Mesenchymal stem cell (in vitro differentiated cells and primary cell): ENCODE results near the gene DOCK3.
"Not testable (repeated sequence)": the region's sequence is repeated elsewhere in the genome, so short reads cannot be mapped to it uniquely, and the experiment has no call there.

Experiments
- DNase-seq: peaks from one replicate; pipeline ENCODE4 v3.0.0-alpha.2; 2013
- H2AFZ ChIP-seq: one replicate; pipeline ENCODE4 v1.6.1; 2013; ENCODE audit warnings: low read depth, mild to moderate bottlenecking, control low read depth, inconsistent platforms, low read length, moderate library complexity
- H2AK5ac ChIP-seq: 2 replicates; pipeline ENCODE4 v1.6.1; 2013; ENCODE audit warnings: low read length, moderate library complexity, mild to moderate bottlenecking, inconsistent platforms; ENCODE audit not compliant: severe bottlenecking
- H2BK120ac ChIP-seq: one replicate; pipeline ENCODE4 v1.6.1; 2013; ENCODE audit warnings: low read depth, mild to moderate bottlenecking, inconsistent platforms, low read length, moderate library complexity
- H2BK12ac ChIP-seq, 2 experiments: one replicate each; pipeline ENCODE4 v1.6.1; 2013; ENCODE audit warnings: inconsistent platforms in 2 of 2, low read length in 2 of 2, mild to moderate bottlenecking in 2 of 2, moderate library complexity in 2 of 2, control low read depth in 1 of 2
- H2BK15ac ChIP-seq: one replicate; pipeline ENCODE4 v1.6.1; 2013; ENCODE audit warnings: mild to moderate bottlenecking, low read depth, inconsistent platforms; ENCODE audit not compliant: poor library complexity, severe bottlenecking
- H2BK5ac ChIP-seq: 2 replicates; pipeline ENCODE4 v1.6.1; 2013; ENCODE audit warnings: low read depth, mild to moderate bottlenecking, low read length, control low read depth, inconsistent platforms; ENCODE audit not compliant: poor library complexity, severe bottlenecking
- H3K14ac ChIP-seq, 2 experiments: one replicate each; pipeline ENCODE4 v1.6.1; 2013; ENCODE audit warnings: inconsistent platforms in 2 of 2, low read length in 2 of 2, control low read depth in 1 of 2, mild to moderate bottlenecking in 1 of 2, moderate library complexity in 1 of 2
- H3K18ac ChIP-seq, 2 experiments: one replicate each; pipeline ENCODE4 v1.6.1; 2013; ENCODE audit warnings: inconsistent platforms in 2 of 2, low read length in 2 of 2, control low read depth in 1 of 2, low read depth in 1 of 2, mild to moderate bottlenecking in 1 of 2
- H3K23ac ChIP-seq, 2 experiments: one replicate each; pipeline ENCODE4 v1.6.1; 2013; ENCODE audit warnings: inconsistent platforms in 2 of 2, low read length in 2 of 2, mild to moderate bottlenecking in 2 of 2, moderate library complexity in 2 of 2, control low read depth in 1 of 2
- H3K27ac ChIP-seq: 2 replicates; pipeline ENCODE4 v1.5.1; 2013; ENCODE audit warnings: mild to moderate bottlenecking, moderate library complexity, low read length, control low read depth, inconsistent platforms; ENCODE audit not compliant: poor library complexity, severe bottlenecking
- H3K27me3 ChIP-seq, 2 experiments: 2 replicates each; pipeline versions ENCODE4 v1.6.1 to v1.7.0; 2013; ENCODE audit warnings: low read length in 2 of 2, mild to moderate bottlenecking in 2 of 2, moderate library complexity in 2 of 2, control low read depth in 1 of 2, inconsistent platforms in 1 of 2; ENCODE audit not compliant: control insufficient read depth in 1 of 2, insufficient read depth in 1 of 2
- H3K36me3 ChIP-seq, 2 experiments: 2 replicates each; pipeline versions ENCODE4 v1.6.1 to v1.7.0; 2013; ENCODE audit warnings: low read length in 2 of 2, control low read depth in 1 of 2, inconsistent platforms in 1 of 2, low read depth in 1 of 2, mild to moderate bottlenecking in 1 of 2; ENCODE audit not compliant: insufficient read depth in 2 of 2, control insufficient read depth in 1 of 2
- H3K4ac ChIP-seq, 2 experiments: one replicate each; pipeline ENCODE4 v1.6.1; 2013; ENCODE audit warnings: inconsistent platforms in 2 of 2, low read length in 2 of 2, mild to moderate bottlenecking in 2 of 2, moderate library complexity in 2 of 2, control low read depth in 1 of 2, low read depth in 1 of 2
- H3K4me1 ChIP-seq: 2 replicates; pipeline ENCODE4 v1.6.1; 2013; ENCODE audit warnings: low read depth, low read length, control low read depth; ENCODE audit not compliant: control insufficient read depth, insufficient read depth
- H3K4me2 ChIP-seq: 2 replicates; pipeline ENCODE4 v1.6.1; 2013; ENCODE audit warnings: low read length, mild to moderate bottlenecking, inconsistent platforms; ENCODE audit not compliant: poor library complexity, severe bottlenecking
- H3K4me3 ChIP-seq, 2 experiments: 2 replicates each; pipeline versions ENCODE4 v1.5.1 to v1.7.0; 2013; ENCODE audit warnings: low read length in 2 of 2, mild to moderate bottlenecking in 2 of 2, control low read depth in 1 of 2, low read depth in 1 of 2; ENCODE audit not compliant: insufficient read depth in 1 of 2
- H3K79me1 ChIP-seq: replicated peaks from 2 replicates; pipeline ENCODE4 v1.6.1; 2013; ENCODE audit warnings: mild to moderate bottlenecking, control low read depth, low read length, inconsistent platforms; ENCODE audit not compliant: poor library complexity, severe bottlenecking
- H3K9ac ChIP-seq: 2 replicates; pipeline ENCODE4 v1.7.0; 2013; ENCODE audit warnings: mild to moderate bottlenecking, low read length, moderate library complexity
- H3K9me3 ChIP-seq: 2 replicates; pipeline ENCODE4 v1.7.0; 2013; ENCODE audit warnings: mild to moderate bottlenecking, low read length; ENCODE audit not compliant: control insufficient read depth
- H4K8ac ChIP-seq: one replicate; pipeline ENCODE4 v1.6.1; 2013; ENCODE audit warnings: inconsistent platforms, mild to moderate bottlenecking, low read length, moderate library complexity
- H4K91ac ChIP-seq: one replicate; pipeline ENCODE4 v1.6.1; 2013; ENCODE audit warnings: mild to moderate bottlenecking, low read length, inconsistent platforms
- WGBS: methylation state at CpG from one replicate; pipeline ENCODE4 v1.1.7; 2013; ENCODE audit warnings: mixed read lengths; 5-methylcytosine and 5-hydroxymethylcytosine counted together

DOCK3 gene

DNA sequence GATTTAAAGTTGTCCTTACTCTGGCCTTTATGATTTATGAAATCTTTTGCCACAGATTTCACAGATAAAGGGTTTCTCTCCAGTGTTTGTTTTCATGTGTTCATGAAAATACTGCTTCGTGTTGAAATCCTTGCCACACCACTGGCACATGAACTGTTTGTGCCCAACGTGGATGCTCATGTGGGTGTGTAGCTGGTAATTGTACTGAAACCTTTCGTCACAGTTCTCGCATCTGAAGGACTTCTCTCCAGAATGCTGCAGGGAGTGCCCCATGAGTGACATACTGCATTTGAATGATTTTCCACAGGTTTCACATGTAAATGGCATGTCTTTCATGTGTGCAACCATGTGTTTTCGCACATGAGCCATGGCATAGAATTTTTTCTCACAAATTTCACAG is 111.9 kb downstream of the DOCK3 start:
- Histone ChIP-seq H3K23ac (no peak overlapping the region), H2AFZ (no peak overlapping the region), H2BK12ac (no peak overlapping the region), H3K4me2 (no peak overlapping the region), H3K14ac (no peak overlapping the region), H3K4me1 (no peaks in the 10 kb centered on the region), H4K91ac (no peak overlapping the region), H4K8ac (no peak overlapping the region), H3K9ac (no peak overlapping the region), H3K27me3 (no peaks in the 10 kb centered on the region), H3K4ac (no peak overlapping the region), H2BK15ac (no peak overlapping the region), H3K9me3 (peaks cover 12% of the 10 kb centered on the region), H3K36me3 (no peaks in the 10 kb centered on the region), H2BK120ac (no peak overlapping the region), H3K79me1 (no peaks in the 10 kb centered on the region), H3K18ac (no peak overlapping the region), H2BK5ac (no peak overlapping the region), H3K4me3 (no peak overlapping the region), H2AK5ac (no peak overlapping the region), H3K27ac (no peak overlapping the region)
- DNase-seq: no peak
- WGBS: 78% methylated on average over 5 of the region's 5 CpGs

DNA sequence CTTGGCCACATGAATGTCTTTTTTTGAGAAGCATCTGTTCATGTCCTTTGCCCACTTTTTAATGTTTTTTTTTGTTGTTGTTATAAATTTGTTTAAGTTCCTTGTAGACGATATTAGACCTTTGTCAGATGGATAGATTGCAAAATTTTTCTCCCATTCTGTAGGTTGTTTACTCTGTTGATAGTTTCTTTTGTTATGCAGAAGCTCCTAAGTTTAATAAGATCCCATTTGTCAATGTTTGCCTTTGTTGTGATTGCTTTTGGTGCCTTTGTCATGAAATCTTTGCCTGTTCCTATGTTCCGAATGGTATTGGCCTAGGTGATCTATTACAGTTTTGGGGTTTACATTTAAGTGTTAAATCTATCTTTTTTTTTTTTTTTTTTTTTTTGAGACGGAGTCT is 116.2 kb downstream of the DOCK3 start:
- H3K4ac ChIP-seq, H3K27me3 ChIP-seq: not testable (repeated sequence)

DNA sequence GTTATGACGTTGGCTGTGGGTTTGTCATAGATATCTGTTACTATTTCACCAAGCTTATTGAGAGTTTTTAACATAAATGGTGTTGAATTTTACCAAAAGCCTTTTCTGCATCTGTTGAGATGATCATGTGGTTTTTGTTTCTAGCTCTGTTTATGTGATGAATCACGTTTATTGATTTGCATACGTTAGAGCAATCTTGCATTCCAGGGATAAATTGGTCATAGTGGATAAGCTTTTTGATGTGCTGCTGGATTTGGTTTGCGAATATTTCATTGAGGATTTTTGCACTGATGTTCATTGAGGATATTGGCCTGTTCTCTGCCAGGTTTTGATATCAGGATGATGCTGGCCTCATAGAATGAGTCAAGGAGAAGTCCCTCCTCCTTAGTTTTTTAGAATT is 117.8 kb downstream of the DOCK3 start:
- WGBS: 62% methylated on average over 3 of the region's 4 CpGs
- no peak overlapping the region for H2BK12ac ChIP-seq
- no peaks in the 10 kb centered on the region for H3K79me1 ChIP-seq
- H3K9ac ChIP-seq: no peak overlapping the region
- no peak overlapping the region for H3K4ac ChIP-seq
- H3K9me3 ChIP-seq: peaks cover 7% of the 10 kb centered on the region
- no peak overlapping the region for H3K4me3 ChIP-seq
- no peak overlapping the region for H2AFZ ChIP-seq
- no peak overlapping the region for H3K23ac ChIP-seq
- peaks cover 0 to 3% of the 10 kb centered on the region in 2 experiments for H3K36me3 ChIP-seq
- H3K4me2 ChIP-seq: no peak overlapping the region
- H3K14ac ChIP-seq: no peak overlapping the region
- no peak overlapping the region for H3K18ac ChIP-seq
- H4K91ac ChIP-seq: no peak overlapping the region
- H2BK15ac ChIP-seq: no peak overlapping the region
- no peak for DNase-seq
- H2BK120ac ChIP-seq: no peak overlapping the region
- H2BK5ac ChIP-seq: no peak overlapping the region
- H4K8ac ChIP-seq: no peak overlapping the region
- no peaks in the 10 kb centered on the region for H3K4me1 ChIP-seq
- H3K27me3 ChIP-seq: no peaks in the 10 kb centered on the region
- no peak overlapping the region for H3K27ac ChIP-seq
- no peak overlapping the region for H2AK5ac ChIP-seq

More for the DNA sequence above, 116.2 kb downstream of the DOCK3 start:
- not testable (repeated sequence) for H3K9ac ChIP-seq, H2BK15ac ChIP-seq, H3K18ac ChIP-seq, H2AFZ ChIP-seq, H3K14ac ChIP-seq, H4K91ac ChIP-seq, H3K4me2 ChIP-seq, H3K4me1 ChIP-seq, H2AK5ac ChIP-seq, H3K79me1 ChIP-seq, H4K8ac ChIP-seq, H2BK120ac ChIP-seq, DNase-seq, H3K4me3 ChIP-seq, H2BK5ac ChIP-seq, H3K27ac ChIP-seq, H3K23ac ChIP-seq, H2BK12ac ChIP-seq, H3K9me3 ChIP-seq, H3K36me3 ChIP-seq
- 83% methylated on average over 3 of the region's 3 CpGs for WGBS

DNA sequence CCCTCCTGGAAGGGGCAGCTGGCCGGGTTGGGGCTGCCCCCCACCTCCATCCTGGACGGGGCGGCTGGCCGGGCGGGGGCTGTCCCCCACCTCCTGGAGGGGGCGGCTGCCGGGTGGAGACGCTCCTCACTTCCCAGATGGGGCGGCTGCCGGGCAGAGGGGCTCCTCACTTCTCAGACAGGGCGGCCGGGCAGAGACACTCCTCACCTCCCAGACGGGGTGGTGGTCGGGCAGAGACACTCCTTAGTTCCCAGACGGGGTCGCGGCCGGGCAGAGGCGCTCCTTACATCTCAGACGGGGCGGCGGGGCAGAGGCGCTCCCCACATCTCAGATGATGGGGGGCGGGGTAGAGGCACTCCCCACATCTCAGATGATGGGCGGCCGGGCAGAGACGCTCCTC is 129.1 kb downstream of the DOCK3 start:
- not testable (repeated sequence) for H3K4me3 ChIP-seq, H3K4me1 ChIP-seq, H2BK15ac ChIP-seq, H3K27me3 ChIP-seq, H3K27ac ChIP-seq, H2BK12ac ChIP-seq, H4K8ac ChIP-seq, H3K23ac ChIP-seq, H3K79me1 ChIP-seq, H3K18ac ChIP-seq, H3K14ac ChIP-seq, H3K4ac ChIP-seq, H3K9ac ChIP-seq, H4K91ac ChIP-seq, H3K4me2 ChIP-seq, H2BK5ac ChIP-seq, H2AK5ac ChIP-seq, H2AFZ ChIP-seq, H3K36me3 ChIP-seq, DNase-seq, H2BK120ac ChIP-seq
- WGBS: 94% methylated on average over 23 of the region's 27 CpGs
- peaks cover 37% of the 10 kb centered on the region for H3K9me3 ChIP-seq
